HFF-Myc (cell line): ENCODE results near the gene CXCR3.

Experiments
- DNase-seq: peaks from one replicate; pipeline ENCODE4 v3.0.0-alpha.2; 2011; ENCODE audit warnings: low read depth; ENCODE audit errors: extremely low read depth
- H3K4me3 ChIP-seq: replicated peaks from 2 replicates; pipeline ENCODE4 v1.5.1; 2011; ENCODE audit warnings: low read depth, mild to moderate bottlenecking, control low read depth, low read length
- TF ChIP-seq, protein P1 (sequence below): IDR thresholded peaks from 2 replicates; pipeline ENCODE4 v1.5.1; 2012; ENCODE audit warnings: mild to moderate bottlenecking, low read depth, low read length, control low read depth; ENCODE audit errors: missing control alignments

CXCR3 gene

GRCh38 chrX:71636438-71637252, 18.3 kb upstream of the CXCR3 start:
- DNase-seq = no peak
- H3K4me3 ChIP-seq = no peak overlapping the region
- TF ChIP-seq, protein P1, sequence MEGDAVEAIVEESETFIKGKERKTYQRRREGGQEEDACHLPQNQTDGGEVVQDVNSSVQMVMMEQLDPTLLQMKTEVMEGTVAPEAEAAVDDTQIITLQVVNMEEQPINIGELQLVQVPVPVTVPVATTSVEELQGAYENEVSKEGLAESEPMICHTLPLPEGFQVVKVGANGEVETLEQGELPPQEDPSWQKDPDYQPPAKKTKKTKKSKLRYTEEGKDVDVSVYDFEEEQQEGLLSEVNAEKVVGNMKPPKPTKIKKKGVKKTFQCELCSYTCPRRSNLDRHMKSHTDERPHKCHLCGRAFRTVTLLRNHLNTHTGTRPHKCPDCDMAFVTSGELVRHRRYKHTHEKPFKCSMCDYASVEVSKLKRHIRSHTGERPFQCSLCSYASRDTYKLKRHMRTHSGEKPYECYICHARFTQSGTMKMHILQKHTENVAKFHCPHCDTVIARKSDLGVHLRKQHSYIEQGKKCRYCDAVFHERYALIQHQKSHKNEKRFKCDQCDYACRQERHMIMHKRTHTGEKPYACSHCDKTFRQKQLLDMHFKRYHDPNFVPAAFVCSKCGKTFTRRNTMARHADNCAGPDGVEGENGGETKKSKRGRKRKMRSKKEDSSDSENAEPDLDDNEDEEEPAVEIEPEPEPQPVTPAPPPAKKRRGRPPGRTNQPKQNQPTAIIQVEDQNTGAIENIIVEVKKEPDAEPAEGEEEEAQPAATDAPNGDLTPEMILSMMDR = no peak

DNA sequence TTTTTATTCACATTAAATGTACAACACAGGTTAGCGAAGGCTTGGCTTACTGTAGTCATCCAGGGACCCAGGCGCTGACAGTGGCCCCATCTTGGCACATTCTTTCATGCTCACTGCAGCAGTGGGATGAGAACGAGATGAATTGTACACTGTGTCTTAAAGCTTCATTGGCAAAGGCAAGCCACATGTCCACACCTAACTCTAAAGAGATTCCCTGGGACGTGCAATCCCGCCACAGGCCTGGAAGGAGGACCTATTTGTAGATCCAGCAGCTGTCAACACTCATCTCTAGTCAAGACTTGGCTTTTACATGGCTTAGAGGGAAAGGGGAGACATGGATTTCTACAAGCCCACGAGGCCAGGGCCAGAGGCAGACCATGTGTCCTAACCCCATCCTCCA, 16.1 kb upstream of the CXCR3 start:
- TF ChIP-seq, protein P1 = no peak

GRCh38 chrX:71632923-71633657, 14.8 kb upstream of the CXCR3 start:
- H3K4me3 ChIP-seq = no peak overlapping the region
- DNase-seq = no peak
- TF ChIP-seq, protein P1 = no peak

More for the DNA sequence above, 16.1 kb upstream of the CXCR3 start:
- no peak overlapping the region for H3K4me3 ChIP-seq
- no peak for DNase-seq

GRCh38 chrX:71629467-71629866, 11.2 kb upstream of the CXCR3 start:
- TF ChIP-seq, protein P1 = no peak
- no peak for DNase-seq
- no peak overlapping the region for H3K4me3 ChIP-seq

GRCh38 chrX:71627588-71628404, 9.5 kb upstream of the CXCR3 start:
- TF ChIP-seq, protein P1 = no peak
- DNase-seq = no peak
- H3K4me3 ChIP-seq = no peak overlapping the region

GRCh38 chrX:71626576-71626975, 8.3 kb upstream of the CXCR3 start:
- DNase-seq = no peak
- TF ChIP-seq, protein P1 = no peak
- H3K4me3 ChIP-seq = no peak overlapping the region
